HG03175 (cell line): ENCODE data around the gene OR2L8.

Experiments
- ATAC-seq: cut with Tn5 transposase; IDR thresholded peaks from one replicate; pipeline ENCODE4 v1.9.1; 2021; ENCODE audit warnings: mild to moderate bottlenecking, moderate library complexity; ENCODE audit not compliant: unreplicated experiment

Gene OR2L8, protein sequence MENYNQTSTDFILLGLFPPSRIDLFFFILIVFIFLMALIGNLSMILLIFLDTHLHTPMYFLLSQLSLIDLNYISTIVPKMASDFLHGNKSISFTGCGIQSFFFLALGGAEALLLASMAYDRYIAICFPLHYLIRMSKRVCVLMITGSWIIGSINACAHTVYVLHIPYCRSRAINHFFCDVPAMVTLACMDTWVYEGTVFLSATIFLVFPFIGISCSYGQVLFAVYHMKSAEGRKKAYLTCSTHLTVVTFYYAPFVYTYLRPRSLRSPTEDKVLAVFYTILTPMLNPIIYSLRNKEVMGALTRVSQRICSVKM

DNA sequence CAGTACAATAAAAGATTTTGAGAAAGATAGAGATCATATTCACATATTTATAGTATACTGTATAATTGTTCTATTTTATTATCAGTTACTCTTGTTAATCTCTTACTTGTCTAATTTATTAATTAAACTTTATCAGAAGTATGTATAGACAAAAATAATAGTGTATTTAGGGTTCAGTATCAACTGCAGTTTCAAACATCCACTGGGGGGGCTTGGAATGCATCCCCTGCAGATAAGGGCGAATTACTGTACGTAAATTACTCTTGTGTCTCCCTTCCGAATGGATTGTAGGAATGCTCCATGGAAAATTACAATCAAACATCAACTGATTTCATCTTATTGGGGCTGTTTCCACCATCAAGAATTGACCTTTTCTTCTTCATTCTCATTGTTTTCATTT lies at the start of gene OR2L8:
TSS of gene OR2L8 (plus strand) at position 301 of the 400 bp plus-strand sequence. CDS start at position 301, 0 bp downstream.
- ATAC-seq, result no peak

DNA sequence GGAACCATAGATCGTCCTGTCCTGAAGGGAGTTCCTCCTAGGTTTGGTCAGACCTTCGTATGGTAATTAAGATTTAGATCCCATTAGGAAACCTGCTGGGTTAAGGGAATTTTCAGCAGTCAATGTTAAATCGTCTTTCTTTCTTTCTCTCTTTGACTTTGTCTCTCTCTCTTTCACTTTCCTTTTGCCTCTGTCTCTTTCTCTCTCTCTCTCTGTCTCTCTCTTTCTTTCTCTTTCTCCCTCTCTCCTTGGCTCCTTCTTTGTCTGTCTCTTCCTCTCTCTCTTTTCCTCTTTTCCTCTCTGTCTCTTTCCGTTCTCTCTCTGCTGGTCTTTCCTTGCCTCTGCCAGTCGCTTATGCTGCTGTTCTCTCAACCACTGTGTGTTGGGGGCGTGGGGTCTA lies 44.5 kb upstream of the OR2L8 start:
- ATAC-seq, result no peak

DNA sequence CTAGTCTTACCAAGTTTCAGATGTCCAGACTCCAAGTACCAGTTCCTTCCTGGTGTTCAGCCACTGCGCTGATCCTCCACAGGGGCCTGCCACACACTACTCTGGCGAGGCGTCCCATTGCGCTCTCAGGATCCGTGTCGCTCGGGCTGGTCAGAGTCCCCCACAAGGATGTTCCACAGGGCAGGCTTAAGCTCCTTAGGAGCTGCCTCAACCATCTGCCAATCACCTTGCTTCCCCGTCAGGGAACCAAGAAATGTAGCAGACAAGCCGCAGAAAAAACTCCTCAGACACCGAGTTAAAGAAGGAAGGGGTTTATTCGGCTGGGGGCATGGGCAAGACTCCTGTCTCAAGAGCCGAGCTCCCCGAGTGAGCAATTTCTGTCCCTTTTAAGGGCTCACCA lies 43.5 kb upstream of the OR2L8 start:
- ATAC-seq, result no peak

DNA sequence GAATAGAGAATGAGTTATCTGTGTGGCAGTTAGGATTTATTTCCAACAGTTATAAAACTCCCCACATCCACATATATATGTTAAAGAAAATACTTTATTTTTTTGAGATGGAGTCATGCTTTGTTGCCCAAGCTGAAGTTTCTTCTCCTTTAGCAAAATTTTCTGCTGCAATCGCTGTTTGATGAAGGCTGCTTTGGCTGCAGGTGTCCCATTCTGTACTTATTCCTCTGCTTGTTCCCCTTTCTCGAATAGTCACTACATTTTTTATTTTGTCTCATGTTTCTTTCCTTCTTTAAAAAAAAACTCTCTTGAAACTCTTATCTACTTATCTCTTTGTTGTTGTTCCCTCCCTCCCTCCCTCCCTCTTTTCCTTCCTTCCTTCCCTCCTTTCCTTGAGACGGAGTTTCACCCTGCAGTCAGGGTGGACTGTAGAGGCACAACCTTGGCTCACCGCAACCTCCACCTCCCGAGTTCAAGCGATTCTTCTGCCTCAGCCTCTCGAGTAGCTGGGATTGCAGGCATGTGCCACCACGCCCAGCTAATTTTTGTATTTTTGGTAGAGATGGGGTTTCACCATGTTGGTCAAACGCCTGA lies 42.7 kb upstream of the OR2L8 start:
- no peak for ATAC-seq

DNA sequence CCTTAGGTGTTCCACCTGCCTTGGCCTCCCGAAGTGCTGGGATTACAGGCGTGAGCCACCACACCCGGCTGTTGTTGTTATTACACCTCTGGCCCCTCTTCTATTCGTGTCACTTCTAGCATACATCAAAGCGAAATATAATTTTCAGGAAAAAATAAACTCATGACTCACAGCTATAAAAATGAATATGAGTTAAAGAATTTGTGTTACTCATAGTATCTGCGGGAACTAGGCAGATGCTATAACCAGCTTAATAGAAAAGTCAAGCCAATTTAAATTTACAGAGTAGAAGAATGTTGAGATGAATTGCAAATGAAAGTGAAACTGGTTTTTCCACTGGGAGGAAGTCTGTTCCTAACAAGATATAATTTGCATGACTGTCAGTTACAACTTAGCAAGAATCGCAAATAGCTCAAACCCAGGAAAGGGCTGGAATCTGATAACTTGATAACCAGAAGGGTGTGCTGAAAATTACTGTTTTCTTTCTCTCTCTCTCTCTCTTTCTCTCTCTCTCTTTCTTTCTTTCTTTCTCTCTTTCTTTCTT lies 42.1 kb upstream of the OR2L8 start:
- no peak for ATAC-seq

DNA sequence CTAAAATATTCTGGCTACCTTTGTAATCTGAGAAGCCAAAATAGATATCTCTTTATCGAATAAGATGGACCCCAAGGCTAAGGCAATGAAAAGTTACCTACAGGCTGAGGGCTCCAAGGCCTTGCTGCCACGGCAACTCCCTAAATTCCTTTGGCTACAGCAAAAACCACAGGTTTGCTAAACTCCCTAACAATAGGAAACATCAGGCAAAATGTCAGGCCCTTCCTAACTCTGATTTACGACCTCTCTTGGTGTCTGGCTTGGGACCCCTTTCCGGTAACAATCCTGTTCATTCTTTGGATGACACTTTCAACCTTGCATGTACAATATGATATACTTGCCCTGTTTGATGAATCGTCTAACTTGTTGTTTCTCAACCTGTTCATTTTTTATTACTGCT lies 39.9 kb upstream of the OR2L8 start:
- no peak for ATAC-seq

DNA sequence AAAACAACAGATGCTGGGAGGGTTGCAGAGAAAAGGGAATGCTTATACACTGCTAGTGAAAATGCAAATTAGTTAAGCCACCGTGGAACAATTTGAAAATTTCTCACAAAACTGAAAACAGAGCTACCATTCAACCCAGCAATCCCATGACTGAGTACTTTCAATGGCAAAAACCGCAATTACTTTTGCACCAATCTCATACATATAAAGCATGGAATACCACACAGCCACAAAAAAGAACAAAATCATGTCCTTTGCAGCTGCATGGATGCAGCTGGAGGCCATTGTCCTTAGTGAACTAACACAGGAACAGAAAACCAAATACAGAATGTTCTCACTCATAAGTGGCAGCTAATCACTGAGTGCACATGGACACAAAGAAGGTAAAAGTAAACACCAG lies 34.9 kb upstream of the OR2L8 start:
- no peak for ATAC-seq

DNA sequence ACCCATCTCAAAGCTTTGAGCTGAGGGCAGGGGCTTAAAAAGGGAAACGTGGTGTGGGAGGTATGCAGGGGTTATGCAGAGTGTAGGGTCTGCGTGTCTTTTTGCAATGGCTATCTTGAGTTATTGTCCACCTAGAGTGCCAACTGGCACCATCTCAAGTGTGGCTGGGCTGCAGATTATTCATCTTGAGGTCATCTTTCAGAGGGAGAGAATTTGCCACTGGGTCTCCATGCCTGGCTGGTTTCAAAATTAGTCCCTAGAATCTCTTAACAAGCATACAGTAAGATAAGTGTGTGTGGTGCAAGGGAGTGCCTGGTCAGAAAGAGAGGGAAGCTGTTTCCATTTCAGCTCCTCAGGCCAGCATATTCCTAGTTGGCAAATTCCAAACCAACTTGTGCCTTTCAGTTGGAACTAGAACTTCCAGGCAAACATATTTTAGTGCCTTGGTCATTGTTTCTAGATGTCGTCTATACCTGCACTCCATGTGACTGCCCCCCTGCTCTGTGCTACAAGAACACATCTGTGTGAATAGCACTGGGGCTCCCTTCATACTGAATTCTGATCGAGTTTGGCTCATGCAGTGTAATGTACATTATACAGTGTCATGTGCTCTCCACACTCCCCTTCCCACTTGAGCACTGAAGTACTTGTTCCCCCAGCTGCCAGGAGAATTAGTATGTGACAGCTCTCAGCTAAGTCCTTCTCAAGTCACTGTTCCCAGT lies 33.6 kb upstream of the OR2L8 start:
- ATAC-seq, result no peak

DNA sequence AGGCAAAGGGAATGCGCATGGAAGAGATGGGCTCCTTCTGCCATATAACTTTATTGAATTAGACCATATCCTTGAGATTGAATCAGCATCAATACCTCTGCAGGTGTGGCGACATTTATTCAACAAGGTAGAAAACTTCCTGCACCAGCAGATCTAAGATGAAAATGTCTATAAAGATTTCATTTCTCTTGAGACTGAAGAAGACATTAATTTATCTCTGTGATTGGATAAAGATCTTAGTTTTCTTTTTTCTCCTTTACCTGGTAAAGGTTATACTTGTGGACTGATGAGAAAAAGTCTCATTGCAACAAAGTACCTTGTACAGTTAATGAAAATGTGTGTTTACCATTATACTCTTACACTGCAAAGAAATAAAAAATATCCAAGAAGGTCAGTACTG lies 28.7 kb upstream of the OR2L8 start, which contains the start of gene OR2T8:
TSS of gene OR2T8 (plus strand) at position 301 of the 400 bp plus-strand sequence. CDS start 766 bp downstream, outside the sequence.
- ATAC-seq, result no peak

DNA sequence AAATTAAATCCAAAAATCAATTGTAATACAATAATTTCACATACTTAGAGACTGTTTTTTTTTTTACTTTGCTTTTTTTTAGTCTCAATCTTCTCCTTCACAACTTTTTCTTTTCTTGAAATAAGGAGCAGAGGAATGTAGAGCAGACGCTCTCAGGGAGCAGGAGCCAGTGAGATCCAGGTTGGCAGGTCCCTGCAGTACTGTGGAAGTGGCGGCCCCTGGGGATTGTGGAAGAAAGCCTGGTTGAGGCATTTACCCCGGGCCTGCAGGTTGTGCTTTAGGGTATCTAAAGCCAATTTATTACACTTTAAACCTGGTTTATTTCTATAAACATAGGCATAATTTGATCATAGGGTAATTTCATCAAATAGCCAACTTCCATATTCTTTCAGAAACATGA lies 24.7 kb upstream of the OR2L8 start:
- no peak for ATAC-seq

DNA sequence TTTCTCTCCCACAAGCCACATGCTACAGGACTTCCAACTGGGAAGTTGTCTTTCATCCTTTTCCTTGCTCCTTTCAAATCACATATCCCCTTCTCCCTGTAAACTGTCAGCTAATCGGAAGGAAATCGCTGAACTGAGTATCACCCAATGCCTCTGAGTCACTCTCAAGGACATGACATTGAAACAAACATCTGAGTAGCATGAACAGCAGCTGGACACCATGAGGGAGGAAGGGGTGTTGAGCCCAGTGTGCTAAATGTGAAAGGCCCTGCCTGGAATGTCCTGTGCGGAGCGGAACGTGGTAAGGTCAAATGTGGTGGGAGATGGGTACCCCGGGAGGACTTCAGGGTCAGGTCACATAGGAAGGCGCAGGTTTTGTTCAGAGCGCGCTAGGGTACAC lies 23.8 kb upstream of the OR2L8 start, which contains the start of gene OR2AJ1:
TSS of gene OR2AJ1 (plus strand) at position 22 of the 400 bp plus-strand sequence. CDS start 8,880 bp downstream, outside the sequence.
- ATAC-seq, result no peak

DNA sequence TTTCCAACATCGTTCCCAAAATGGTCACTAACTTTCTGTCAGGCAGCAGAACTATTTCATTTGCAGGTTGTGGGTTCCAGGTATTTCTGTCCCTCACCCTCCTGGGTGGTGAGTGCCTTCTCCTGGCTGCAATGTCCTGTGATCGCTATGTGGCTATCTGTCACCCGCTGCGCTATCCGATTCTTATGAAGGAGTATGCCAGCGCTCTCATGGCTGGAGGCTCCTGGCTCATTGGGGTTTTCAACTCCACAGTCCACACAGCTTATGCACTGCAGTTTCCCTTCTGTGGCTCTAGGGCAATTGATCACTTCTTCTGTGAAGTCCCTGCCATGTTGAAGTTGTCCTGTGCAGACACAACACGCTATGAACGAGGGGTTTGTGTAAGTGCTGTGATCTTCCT lies 14.7 kb upstream of the OR2L8 start:
- ATAC-seq, result no peak

DNA sequence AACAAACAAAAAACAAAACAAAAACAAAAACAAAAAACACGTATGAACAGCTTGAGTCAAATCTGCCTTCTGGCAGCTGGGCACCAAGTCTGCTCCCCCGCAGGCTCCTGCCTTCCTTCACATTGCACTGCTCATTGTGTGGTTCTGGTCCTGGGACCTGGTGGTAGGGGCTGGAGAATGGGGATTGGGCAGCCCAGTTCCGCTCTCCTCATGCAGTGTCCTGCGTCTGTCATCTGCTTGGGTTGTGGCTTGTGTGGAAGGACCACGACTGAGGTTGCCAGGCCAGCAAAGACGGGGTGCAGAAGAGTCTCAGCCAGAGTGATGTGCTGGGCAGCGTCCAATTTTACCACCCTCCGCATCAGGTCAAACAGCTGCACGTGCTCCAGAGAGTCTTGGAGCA lies 12.9 kb upstream of the OR2L8 start:
- ATAC-seq, result no peak

DNA sequence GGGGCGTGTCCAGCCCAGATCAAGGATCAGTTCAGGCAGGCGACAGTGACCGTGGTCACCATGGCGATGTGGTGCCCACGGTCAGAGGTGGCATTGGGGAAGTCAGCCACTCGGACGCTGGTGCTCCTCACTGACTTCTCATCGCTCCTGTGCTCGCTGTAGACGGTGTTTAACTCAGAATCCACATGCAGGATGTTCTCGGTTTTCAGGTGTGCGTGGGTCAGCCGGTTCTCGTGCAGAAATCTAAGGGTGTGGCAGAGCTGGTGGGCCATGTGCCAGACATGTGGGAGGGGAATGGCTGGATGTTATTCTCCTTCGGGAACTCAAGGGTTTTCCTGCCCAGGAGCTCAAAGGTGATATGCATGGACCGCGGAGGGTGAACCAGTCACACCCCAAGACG lies 12.2 kb upstream of the OR2L8 start:
- ATAC-seq, result no peak

DNA sequence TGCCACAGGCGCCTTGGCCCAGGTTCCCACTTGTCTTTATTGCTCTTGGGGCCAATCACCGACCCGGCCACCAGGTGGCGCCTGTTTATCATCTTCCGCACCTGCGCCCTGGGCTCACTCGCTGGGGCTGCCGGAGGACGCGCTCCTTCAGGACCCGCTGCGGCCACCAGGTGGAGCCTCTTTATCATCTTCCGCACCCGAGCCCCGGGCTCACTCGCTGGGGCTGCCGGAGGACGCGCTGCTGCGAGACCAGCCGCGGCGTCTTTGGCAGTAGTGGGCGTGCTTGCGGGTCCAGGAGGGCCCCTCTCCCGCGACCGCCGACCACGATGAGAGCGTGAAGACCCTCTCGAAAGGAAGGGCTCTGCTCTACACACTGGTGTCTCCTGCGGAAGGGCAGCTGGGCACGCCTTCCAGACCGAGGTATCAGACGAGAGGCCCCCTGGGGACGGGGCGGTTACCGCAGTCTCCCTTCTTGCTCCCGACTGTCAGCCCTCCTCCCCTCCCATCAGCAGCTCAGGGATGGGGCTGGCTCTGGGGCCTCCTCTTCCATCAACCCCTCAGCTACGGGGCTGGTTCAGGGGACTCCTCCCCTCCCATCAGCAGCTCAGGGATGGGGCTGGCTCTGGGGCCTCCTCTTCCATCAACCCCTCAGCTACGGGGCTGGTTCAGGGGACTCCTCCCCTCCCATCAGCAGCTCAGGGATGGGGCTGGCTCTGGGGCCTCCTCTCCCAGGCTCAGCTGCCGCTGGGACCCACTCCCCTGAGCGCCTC lies 11.5 kb upstream of the OR2L8 start:
- ATAC-seq, result peak; percentile 100

DNA sequence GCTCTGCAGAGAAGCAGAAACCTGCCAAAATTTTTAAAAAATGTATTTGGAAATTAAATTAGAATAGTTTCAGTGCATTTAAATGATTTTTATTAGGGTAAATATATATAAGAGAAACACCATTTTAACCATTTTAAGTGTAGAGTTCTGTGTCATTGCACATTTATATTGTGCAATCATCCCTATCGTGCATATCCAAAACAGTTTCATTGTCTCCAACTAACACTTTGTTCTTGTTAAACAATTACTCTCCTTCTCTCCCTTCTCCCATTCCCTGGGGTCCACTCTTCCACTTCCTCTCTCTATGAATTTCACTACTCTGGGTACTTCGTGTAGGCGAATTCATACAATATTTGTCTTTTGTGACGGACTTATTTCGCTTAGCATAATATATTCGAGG lies 6.0 kb upstream of the OR2L8 start:
- no peak for ATAC-seq

DNA sequence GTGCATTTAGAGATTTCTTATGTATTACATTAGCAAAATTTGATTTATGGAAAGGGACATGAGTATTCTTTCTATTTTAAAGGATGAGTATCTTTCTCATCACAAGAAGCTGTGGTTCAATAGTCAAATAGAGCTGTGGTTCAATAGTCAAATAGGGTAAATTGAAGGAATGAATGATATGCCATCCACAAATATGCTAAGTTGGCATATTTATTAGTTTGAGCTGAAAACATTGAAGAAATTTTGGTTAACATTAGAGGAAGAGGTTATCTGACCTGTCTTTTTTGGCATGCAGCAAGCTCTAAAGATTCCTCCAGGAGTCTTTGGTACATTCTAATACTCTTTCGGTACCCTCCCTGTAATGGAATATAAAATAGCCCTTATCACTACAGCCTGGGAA lies 4.8 kb downstream of the OR2L8 start:
- no peak for ATAC-seq

DNA sequence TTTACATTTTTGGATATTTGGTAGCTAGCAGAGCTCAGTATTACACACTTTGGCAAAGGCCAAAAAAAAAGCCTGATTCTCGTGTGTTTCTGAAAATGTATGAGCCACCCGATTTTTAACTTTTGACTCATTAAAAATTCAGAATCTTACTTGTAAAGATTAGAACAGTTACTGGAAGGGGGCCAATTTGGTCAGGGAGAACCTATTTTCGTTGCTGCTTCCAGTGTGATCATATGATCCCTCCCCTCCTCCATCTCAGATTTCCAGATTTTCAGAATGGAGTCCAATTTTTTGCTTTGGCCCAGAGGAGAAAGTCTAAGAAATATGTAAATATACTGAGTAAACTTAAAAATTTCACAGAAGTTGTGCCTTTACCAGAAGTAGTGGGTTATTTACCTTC lies 13.1 kb downstream of the OR2L8 start:
- no peak for ATAC-seq

DNA sequence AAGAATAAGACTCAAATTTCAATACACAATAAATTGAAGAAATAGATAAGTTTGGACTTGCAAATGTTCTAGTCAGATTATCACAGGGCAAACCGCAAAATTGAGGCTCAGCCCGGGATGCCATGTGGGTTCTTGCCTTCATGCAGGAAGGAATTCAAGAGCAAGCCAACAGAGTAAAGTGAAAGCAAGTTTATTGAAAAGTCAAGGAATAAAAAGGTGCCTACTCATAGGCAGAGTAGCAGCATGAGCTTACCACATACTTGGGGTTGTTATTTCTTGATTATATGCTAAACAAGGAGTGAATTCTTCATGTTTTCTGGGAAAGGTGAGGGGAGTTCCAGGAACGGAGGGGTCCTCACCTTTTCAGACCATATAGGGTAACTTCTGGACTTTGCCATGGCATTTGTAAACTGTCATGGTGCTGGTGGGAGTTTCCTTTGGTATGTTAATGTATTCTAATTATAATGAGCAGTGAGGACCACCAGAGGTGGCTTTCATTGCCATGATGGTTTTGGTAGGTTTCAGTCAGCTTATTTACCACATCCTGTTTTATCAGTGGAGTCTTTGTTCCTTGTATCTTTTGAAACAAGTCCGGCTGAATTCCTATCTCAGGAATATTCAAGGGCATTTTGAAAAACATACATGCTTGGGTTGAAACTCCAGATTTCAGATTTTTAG lies 14.4 kb downstream of the OR2L8 start:
- no peak for ATAC-seq

DNA sequence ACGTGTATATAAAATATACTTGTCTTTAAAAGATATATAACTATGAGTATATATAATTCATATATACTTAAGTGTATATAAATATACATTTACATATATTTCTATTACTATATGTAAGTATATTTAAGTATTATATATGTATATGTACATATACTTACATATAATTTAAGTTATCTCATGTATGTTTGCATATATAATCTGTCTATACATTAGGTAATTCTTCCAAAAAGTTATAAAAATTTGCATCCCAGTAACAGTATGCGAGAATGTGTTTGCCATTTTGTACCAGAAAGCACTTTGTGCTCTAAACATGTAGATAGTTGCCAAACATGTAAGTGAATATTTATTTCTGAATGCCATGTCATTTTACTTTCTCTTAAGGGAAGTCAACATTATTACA lies 16.3 kb downstream of the OR2L8 start, which contains the start of gene OR2AK2:
TSS of gene OR2AK2 (plus strand) at position 301 of the 400 bp plus-strand sequence. CDS start 144 bp downstream, outside the sequence.
- no peak for ATAC-seq
